Measurements from ENCODE around the gene NEUROG1. TPM values are rescaled to one million over a fixed set of nuclear protein-coding genes. Genes with fewer than 3 reads are reported as not detected.
A peak's percentile ranks its signal among the peaks of the same experiment; 100 is the strongest.

Gene NEUROG1, protein sequence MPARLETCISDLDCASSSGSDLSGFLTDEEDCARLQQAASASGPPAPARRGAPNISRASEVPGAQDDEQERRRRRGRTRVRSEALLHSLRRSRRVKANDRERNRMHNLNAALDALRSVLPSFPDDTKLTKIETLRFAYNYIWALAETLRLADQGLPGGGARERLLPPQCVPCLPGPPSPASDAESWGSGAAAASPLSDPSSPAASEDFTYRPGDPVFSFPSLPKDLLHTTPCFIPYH
- total RNA-seq, result not detected
- polyA plus RNA-seq, result not detected
- long read RNA-seq, donor 1, result 0 reads
- long read RNA-seq, donor 2, result 0 reads
- long read RNA-seq, donor 3, result 0 reads

DNA sequence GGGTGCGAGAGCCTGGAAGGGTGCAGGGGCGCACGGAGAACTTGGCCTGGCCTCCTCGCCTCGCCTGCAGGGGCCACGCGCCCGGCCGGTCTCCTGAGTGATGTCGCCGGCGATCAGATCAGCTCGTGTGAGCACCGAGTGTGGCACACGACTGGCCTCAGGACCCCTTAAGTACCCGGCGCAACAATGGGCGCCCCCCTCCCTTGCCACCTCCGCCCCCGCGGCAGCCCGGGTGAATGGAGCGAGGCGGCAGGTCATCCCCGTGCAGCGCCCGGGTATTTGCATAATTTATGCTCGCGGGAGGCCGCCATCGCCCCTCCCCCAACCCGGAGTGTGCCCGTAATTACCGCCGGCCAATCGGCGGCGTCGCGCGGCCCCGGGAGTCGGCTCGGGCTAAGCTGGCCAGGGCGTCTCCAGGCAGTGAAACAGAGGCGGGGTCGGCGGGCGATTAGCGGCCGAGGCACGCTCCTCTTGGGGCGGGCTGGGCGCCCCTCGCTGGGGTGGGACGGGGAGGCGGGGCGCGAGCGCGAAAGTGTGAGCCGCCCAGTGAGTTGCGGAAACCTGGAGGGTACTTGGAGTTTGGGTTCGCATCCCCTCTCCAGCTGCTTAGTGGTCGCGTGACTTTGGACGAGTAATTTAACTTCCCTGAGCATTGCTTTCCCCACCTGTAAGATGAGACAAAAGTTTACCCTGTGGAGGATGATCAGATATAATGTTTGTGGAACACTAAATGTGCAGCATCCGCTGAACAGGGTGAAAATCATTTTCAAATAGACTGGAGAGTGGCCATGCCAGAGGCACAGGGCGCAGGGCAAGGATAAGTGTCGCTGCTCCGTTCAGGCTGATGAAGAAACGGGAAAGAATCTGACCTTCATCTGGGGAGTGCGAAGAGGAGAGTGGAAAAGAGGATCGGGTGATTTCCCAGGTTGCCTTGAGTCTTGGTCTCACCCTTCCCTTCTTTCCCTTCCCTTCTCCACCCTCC, at the start of gene NEUROG1:
TSS of gene NEUROG1 (minus strand) at position 145 of the 982 bp plus-strand sequence. CDS start 274 bp downstream, outside the sequence.
- WGBS, 2 donors, result 2% methylated on average over 66 to 74 of the region's 74 CpGs
- ATAC-seq (no peak), DNase-seq (no peak)
- Histone ChIP-seq H3K36me3 (no peaks in the 10 kb centered on the region), H3K27ac (no peak within 1 kb of the TSS), H3K4me1 (peaks cover 0 to 18% (median 9%) of the 10 kb centered on the region in 9 donors), H3K9me3 (peaks cover 0 to 6% (median 0%) of the 10 kb centered on the region in 11 donors), H3K27me3 (peaks cover 24 to 100% (median 99%) of the 10 kb centered on the region in 7 donors), H3K4me3 (peak within 1 kb of the TSS in 1 of 10 donors; percentile 7)
- TF ChIP-seq CTCF (IDR thresholded peaks at IDR 0.05), result no peak
- intact Hi-C loops (cut with DNase I), result no loop called here

DNA sequence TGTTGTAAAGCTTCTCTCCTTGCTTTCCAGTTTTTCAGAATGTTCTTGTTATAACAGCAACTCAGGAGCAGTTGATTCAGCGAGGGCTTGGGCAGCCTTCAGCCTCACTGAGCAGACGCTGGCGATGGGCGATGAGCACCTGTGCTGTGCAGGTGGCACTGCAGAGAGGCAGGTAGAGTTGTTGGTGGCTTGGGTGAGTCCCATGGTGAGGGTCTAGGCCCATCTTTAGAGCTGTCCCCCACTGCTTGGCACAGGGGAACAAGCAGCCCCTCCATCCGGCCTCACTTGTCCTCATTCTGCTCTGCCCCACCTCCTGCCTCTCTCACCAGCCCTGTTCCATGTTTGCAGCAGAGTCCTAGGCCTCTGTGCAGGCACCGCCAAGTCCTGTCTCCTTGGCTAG, 49.2 kb upstream of the NEUROG1 start:
- no peak for DNase-seq
- H3K9me3 ChIP-seq, result no peaks in the 10 kb centered on the region
- no peak for ATAC-seq
- 88 to 92% methylated on average over 6 of the region's 6 CpGs for WGBS, 2 donors
- H3K4me1 ChIP-seq, result no peaks in the 10 kb centered on the region
- no peak overlapping the region for H3K4me3 ChIP-seq
- TF ChIP-seq CTCF (IDR thresholded peaks at IDR 0.05), result no peak
- H3K27me3 ChIP-seq, result peaks cover 0 to 71% (median 41%) of the 10 kb centered on the region in 7 donors
- H3K36me3 ChIP-seq, result no peaks in the 10 kb centered on the region
- H3K27ac ChIP-seq, result no peak overlapping the region
- intact Hi-C loops (cut with DNase I), result no loop called here

GRCh38 chr5:135584276-135584675, 48.5 kb upstream of the NEUROG1 start:
- H3K27me3 ChIP-seq, result peaks cover 0 to 75% (median 48%) of the 10 kb centered on the region in 7 donors
- no peak overlapping the region for H3K4me3 ChIP-seq
- no peaks in the 10 kb centered on the region for H3K36me3 ChIP-seq
- TF ChIP-seq CTCF (IDR thresholded peaks at IDR 0.05), result no peak
- no peak overlapping the region for H3K27ac ChIP-seq
- no peaks in the 10 kb centered on the region for H3K9me3 ChIP-seq
- intact Hi-C loops (cut with DNase I), result no loop called here
- H3K4me1 ChIP-seq, result no peaks in the 10 kb centered on the region
- ATAC-seq, result no peak
- WGBS, 2 donors, result 72 to 74% methylated on average over 2 of the region's 2 CpGs
- DNase-seq, result no peak

- Histone ChIP-seq H3K27ac (no peak overlapping the region), H3K36me3 (no peaks in the 10 kb centered on the region), H3K4me1 (peaks cover 0 to 8% (median 0%) of the 10 kb centered on the region in 9 donors), H3K27me3 (peaks cover 0 to 88% (median 68%) of the 10 kb centered on the region in 7 donors), H3K9me3 (peaks cover 0 to 16% (median 0%) of the 10 kb centered on the region in 11 donors), H3K4me3 (no peak overlapping the region)
- no peak for TF ChIP-seq CTCF (IDR thresholded peaks at IDR 0.05)
- intact Hi-C loops (cut with DNase I), result no loop called here
- no peak for DNase-seq
- no peak for ATAC-seq
- WGBS, 2 donors, result 46 to 56% methylated on average over 6 of the region's 6 CpGs
These were observed 46.5 kb upstream of the NEUROG1 start for GRCh38 chr5:135582099-135582781.

Data from heart right ventricle (tissue), 16 donors.